Left kidney (tissue), 2 donors: ENCODE measurements around the gene PALLD. TPM values are rescaled to one million over a fixed set of nuclear protein-coding genes. Genes with fewer than 3 reads are reported as not detected.

Experiments
- DNase-seq: peaks from one replicate; pipeline ENCODE4 v3.0.0-alpha.2; 2013
- polyA plus RNA-seq: library from polyadenylated mRNA; unstranded; fragments of 120-200 nt; gene quantifications from one replicate; pipeline ENCODE4 v1.2.1, GENCODE V29; 2013; ENCODE audit not compliant: insufficient read length

PALLD gene
- polyA plus RNA-seq, 1 donor, result 203 TPM

GRCh38 chr4:168731706-168732414 lies 235.0 kb downstream of the PALLD start:
- no peak for DNase-seq

- DNase-seq, result no peak
Observed at GRCh38 chr4:168732714-168733113, 235.9 kb downstream of the PALLD start.

- no peak for DNase-seq
Observed at GRCh38 chr4:168734703-168735678, 238.1 kb downstream of the PALLD start.

- DNase-seq, result no peak
Observed at GRCh38 chr4:168735735-168736134, 238.9 kb downstream of the PALLD start.

- DNase-seq, result no peak
Observed at GRCh38 chr4:168736860-168737805, 240.3 kb downstream of the PALLD start.

GRCh38 chr4:168737806-168738172 lies 240.9 kb downstream of the PALLD start:
- DNase-seq, result no peak

GRCh38 chr4:168739886-168740285 lies 243.0 kb downstream of the PALLD start:
- DNase-seq, result no peak

GRCh38 chr4:168740691-168741090 lies 243.8 kb downstream of the PALLD start:
- DNase-seq, result no peak

- no peak for DNase-seq
Observed at GRCh38 chr4:168741281-168742173, 244.7 kb downstream of the PALLD start.

- DNase-seq, result no peak
Observed at GRCh38 chr4:168743131-168743530, 246.3 kb downstream of the PALLD start.

GRCh38 chr4:168743601-168744000 lies 246.7 kb downstream of the PALLD start:
- no peak for DNase-seq

- DNase-seq, result no peak
Observed at GRCh38 chr4:168744021-168744420, 247.2 kb downstream of the PALLD start.

GRCh38 chr4:168748807-168749206 lies 252.0 kb downstream of the PALLD start:
- no peak for DNase-seq

- DNase-seq, result no peak
Observed at GRCh38 chr4:168751263-168752225, 254.7 kb downstream of the PALLD start.

- DNase-seq, result no peak
Observed at GRCh38 chr4:168755598-168756477, 259.0 kb downstream of the PALLD start.

GRCh38 chr4:168757500-168757899 lies 260.6 kb downstream of the PALLD start:
- DNase-seq, result no peak

GRCh38 chr4:168758351-168758876 lies 261.6 kb downstream of the PALLD start:
- DNase-seq, result no peak

- no peak for DNase-seq
Observed at GRCh38 chr4:168759321-168759720, 262.5 kb downstream of the PALLD start.
